ENCODE data around the gene MRPS15. TPM values are rescaled to one million over a fixed set of nuclear protein-coding genes. Genes with fewer than 3 reads are reported as not detected.
"Not testable (repeated sequence)": the region's sequence is repeated elsewhere in the genome, so short reads cannot be mapped to it uniquely, and the experiment has no call there.

Gene MRPS15
- total RNA-seq, 1 donor from 2014 or later: 47.7 TPM

- DNase-seq (ENCODE audit: low read depth): no peak
Observed at GRCh38 chr1:36482724-36483388, 18.7 kb upstream of the MRPS15 start, which contains the start of gene CSF3R. CSF3R (minus strand) TSS chr1:36482913; CDS start chr1:36479496, 3,417 bp downstream.

- no peak for DNase-seq (ENCODE audit: low read depth)
Observed at GRCh38 chr1:36481771-36482723, 17.9 kb upstream of the MRPS15 start.

GRCh38 chr1:36481091-36481490 is 16.9 kb upstream of the MRPS15 start:
- no peak for DNase-seq (ENCODE audit: low read depth)

DNA sequence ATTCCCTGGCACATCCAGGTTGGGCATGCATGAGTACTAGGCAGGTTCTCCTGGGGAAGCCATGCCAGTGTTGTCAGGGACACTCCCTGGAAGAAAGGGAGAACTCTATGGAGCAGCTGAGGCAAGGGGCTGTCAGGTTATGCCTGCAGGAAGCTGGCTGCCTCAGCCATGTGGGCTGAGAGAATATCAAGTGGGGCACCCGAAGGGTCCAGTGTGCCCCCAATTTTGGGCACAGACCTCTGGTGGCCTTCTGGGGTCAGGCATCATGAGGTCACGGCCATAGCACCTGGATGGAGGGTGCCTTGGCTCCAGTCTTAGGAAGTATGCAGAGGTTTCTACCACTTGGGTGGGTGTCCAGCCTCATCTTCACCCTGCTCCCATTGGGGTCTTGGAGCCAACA is 16.0 kb upstream of the MRPS15 start:
- DNase-seq (ENCODE audit: low read depth): no peak

GRCh38 chr1:36479505-36480051 is 15.4 kb upstream of the MRPS15 start:
- no peak for DNase-seq (ENCODE audit: low read depth)

GRCh38 chr1:36477615-36478014 is 13.4 kb upstream of the MRPS15 start:
- not testable (repeated sequence) for DNase-seq (ENCODE audit: low read depth)

- no peak for DNase-seq (ENCODE audit: low read depth)
Observed at GRCh38 chr1:36476945-36477344, 12.8 kb upstream of the MRPS15 start.

DNA sequence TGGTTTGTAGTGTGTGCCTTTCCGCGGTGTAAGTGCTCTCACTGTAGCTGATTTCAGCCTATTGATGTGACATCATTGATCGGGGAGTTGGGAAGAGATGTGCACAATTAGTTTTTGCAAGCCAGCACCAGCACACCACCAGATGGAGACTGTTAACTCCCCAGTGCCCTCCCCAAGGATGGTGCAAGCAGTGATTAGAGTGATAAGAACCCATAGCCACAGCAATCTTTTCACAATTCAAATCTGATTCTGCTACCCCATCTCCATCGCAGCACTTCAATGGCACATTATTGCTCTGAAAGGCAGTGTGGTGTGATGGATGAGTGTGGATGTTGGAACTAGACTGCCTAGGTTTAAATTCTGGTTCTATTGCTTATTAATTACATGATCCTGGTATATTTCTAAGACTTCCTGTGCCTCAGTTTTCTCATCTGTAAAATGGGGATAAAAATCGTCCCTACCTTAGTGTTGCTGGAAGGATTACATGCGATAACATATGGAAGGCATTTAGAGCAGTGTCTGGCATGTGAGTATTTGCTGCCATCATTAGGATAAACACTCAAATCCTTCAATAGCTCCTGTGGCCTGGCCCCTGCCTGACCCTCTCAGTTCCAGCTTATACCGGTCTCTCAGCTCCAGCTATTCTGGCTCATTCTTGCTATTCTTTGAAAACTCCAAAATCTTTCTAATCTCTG is 11.9 kb upstream of the MRPS15 start:
- no peak for DNase-seq (ENCODE audit: low read depth)

GRCh38 chr1:36475341-36475740 is 11.2 kb upstream of the MRPS15 start:
- DNase-seq (ENCODE audit: low read depth): no peak

DNA sequence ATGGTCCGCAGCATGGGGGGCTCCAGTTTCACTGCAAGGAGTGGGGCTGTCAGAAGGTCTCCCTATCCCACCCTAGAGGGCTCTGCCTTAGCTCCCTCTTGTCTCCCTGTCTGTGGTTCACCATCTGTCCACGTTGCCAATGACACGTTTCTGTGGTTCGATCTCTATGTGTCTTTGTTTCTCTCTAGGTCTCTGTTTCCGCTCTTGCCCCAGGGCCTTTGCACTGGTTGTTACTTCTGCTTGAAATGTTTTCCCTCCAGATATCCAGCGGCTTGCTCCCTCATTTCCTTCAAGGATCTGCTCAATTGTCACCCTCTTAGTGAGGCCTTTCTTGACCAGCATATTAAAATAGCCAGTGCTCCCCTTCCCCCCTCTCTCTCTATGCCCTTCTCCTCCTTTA is 8.5 kb upstream of the MRPS15 start:
- no peak for DNase-seq (ENCODE audit: low read depth)

DNA sequence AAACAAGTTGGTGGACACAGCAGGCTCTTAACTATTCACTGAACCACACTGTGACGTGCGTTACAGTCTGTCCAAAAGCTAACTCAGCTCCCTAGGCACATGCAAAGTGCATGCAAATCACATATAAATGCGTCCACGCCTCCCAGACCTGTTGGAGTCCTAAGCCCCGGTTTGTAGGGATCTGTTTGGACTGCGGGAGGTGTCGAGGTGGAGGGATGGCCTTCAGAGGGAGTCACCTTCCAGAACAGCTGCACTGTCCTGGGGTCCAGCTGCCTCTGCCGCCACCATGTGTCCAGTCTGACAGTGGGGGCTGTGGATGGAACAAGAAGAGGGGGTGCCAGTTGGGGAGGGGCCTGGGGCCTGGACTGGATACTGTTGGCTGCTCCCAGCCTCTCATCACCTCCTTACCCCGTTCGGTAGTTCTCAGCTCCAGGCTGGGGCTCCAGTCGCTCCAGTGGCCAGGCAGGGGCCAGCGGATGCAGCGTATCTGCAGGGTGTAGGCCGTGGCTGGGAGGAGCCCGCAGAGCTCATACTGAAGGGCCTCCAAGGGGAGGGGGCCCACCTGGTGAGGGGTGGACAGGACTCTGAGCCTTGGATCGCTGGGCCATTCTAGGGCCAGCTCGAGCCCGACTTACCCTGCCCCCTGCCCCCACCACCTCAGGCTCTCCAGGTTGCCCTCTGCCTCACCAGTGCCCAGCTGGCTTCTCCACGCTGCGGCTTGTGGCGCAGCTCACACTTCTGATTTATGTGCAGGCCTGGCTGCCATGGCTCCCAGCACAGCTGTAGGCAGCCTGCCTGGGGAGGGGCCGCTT is 7.9 kb upstream of the MRPS15 start:
- DNase-seq (ENCODE audit: low read depth): no peak

DNA sequence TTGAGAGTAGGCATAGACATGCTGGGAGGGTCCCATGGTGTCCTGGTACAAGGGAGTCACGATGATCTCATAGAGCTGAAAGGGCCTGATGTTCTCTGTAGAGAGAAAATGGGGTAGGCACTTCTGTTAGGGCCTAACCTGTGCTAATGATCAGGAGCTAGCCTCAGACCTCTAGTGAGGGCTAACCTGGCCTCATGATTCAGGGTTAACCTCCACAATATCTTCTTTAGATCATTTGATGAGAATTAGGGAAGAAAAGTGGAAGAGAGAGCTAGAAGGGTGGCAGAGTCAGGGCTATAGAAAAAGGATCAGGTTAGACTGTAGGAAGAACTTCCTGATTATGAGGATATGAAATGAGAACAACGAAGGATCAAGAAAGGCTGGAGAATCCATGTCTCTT is 5.0 kb upstream of the MRPS15 start:
- no peak for DNase-seq (ENCODE audit: low read depth)

GRCh38 chr1:36467700-36468455 is 3.7 kb upstream of the MRPS15 start:
- no peak for DNase-seq (ENCODE audit: low read depth)

DNA sequence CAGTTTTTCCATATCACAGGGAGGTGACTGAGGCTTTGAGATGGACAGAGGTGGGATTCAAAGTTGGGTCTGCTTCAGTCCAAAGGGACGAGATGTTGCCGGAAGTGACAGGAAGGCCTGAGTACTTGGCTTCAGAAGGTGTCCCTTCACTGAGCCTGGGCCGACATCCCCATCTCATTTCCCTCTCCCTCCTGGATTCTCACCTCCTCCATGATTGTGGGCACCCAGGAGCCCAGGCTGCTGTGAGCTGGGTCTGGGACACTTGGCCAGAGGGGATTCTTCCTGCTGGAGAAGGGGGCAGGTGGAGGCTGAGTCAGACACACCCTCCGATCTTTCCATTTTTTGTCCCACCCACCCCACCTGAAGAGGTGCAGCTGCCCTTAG is 2.8 kb upstream of the MRPS15 start:
- no peak for DNase-seq (ENCODE audit: low read depth)

DNA sequence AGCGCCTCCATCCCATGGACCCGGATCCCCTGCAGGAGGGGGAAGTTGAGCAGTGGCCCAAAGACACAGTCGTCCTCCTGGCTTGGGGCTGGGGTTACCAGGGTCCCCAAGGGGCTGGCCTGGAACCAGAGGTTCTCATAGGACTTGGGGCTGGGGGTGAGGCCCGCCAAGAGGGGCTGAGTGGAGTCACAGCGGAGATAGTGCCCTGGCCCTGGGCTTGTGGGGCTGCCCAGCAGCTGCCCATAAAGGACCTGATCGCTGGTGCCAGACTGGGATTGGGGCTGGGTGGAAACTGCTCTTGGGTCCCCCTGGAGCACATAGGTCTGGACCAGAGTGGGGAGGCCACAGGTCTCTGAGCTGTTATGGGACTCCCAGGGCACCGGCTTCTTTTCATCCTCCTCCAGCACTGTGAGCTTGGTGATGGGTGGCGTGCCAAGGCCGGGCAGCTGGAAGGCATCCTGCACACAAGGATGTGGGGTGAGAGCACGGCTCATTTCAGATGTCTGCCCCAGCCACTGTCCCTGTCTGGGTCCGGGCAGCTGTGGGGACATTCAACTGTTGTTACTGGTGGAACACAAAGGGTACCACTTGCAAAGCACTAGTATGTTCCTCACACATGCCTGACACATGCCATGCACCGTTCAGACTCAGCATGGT is 2.3 kb upstream of the MRPS15 start:
- no peak for DNase-seq (ENCODE audit: low read depth)

DNA sequence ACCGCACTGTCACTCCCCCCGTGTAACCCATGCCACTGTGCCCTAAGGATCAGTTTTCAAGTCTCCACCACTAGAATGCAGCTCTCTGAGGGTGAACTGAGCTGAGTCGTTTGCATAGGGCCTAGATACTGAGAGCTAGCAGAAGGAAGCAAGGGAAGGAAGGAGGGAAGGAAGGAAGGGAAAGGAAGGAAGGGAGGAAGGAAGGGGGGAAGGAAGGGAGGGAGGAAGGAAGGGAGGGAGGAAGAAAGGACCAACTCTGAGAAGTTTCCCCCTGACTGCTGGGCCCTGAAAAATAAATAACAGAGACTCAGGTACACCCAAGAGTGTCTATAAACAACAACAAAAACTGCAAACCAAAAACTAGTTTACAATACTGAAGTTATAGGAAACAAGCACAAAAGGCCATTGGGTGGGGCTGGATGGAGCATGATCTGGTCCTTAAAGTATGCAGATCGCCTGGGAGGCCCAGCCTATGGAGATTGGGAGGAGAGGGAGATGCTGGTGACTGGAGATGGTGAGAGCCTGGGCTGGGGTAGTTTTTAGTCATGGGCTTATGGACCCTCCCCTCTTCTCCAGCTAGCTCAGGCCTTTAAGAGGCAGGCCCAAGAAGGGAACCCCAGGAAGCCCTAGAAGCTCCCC is 1.7 kb upstream of the MRPS15 start:
- DNase-seq (ENCODE audit: low read depth): no peak

DNA sequence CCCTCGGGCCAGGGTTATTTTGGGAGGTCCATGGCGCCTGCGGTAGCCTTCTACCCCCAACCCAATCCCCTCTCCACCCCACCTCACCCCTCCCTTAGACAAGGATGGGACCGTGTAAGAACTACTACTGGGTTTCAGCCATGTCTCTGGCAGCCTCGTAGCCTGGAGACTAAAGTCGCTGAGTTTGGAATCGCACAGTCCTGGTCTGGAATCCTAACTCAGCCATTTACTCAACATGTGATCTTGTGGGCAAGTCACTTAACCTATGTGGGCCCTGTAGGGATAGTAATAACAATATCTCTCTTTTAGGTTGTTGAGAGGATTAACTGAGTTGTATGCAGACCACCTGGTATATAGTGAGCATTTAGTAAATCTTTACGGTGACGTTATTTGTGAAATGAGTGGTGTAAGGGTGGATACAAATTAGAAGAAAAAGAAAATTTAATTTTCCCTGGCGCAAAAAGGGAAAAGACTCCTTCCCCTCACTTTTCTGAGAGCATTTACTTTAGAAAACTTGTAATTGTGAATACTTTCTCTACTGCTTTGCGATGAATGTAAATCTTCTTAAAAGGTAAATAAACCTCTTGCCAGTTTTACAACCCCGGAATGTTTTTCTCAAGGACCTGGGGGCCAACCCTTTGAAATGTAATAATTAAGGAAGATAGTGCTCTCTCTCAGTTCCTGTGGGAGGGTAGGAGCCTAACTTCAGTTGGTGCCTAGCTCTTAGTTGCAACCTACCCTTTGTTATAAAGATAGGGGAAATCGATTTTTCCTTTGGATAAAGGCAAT is 615 bp upstream of the MRPS15 start:
- peak; percentile 28 for DNase-seq (ENCODE audit: low read depth)

GRCh38 chr1:36463463-36463802 is 751 bp downstream of the MRPS15 start:
- DNase-seq (ENCODE audit: low read depth): no peak

GRCh38 chr1:36458910-36459309 is 5.3 kb downstream of the MRPS15 start:
- no peak for DNase-seq (ENCODE audit: low read depth)
